Tibial artery (tissue), 4 donors: ENCODE data around the gene ZNF784.
A peak's percentile ranks its signal among the peaks of the same experiment; 100 is the strongest.

Experiments used
- DNase-seq, 2 donors: peaks; one replicate each; pipeline ENCODE4 v3.0.0-alpha.2; 2019
- H3K27ac ChIP-seq, 2 donors: fragments of 200-600 bp; sonication (generic) in 1 of 2; 1 replicate in 1 of 2; 2 replicates in 1 of 2; pipeline ENCODE4 v1.5.1; 2018 to 2019; ENCODE audit warnings: mild to moderate bottlenecking in 1 of 2
- H3K27me3 ChIP-seq, 2 donors: fragments of 200-600 bp; sonication (generic) in 1 of 2; one replicate each; pipeline versions ENCODE4 v1.5.1 to v1.6.0; 2016 to 2019
- H3K36me3 ChIP-seq, 3 donors: fragments of 200-600 bp; sonication (generic) in 2 of 3; one replicate each; pipeline ENCODE4 v1.5.1; 2016 to 2019; ENCODE audit warnings: mild to moderate bottlenecking in 2 of 3
- H3K4me1 ChIP-seq, 4 donors: fragments of 200-600 bp; sonication (generic) in 2 of 4; 1 replicate in 3 of 4; 2 replicates in 1 of 4; pipeline ENCODE4 v1.5.1; 2016 to 2019
- H3K4me3 ChIP-seq, 2 donors: fragments of 200-600 bp; sonication (generic) in 1 of 2; 1 replicate in 1 of 2; 2 replicates in 1 of 2; pipeline ENCODE4 v1.5.1; 2018 to 2019; ENCODE audit warnings: mild to moderate bottlenecking in 2 of 2
- H3K9me3 ChIP-seq, 3 donors: fragments of 200-600 bp; sonication (generic) in 1 of 3; one replicate each; pipeline ENCODE4 v1.5.1; 2016 to 2019
- CTCF ChIP-seq, 2 experiments: fragments of 200-600 bp in 1 of 2; fragments of 450-650 bp in 1 of 2; IDR thresholded peaks; one replicate each; pipeline ENCODE4 v1.5.1; 2017 to 2019; ENCODE audit warnings: antibody characterized with exemption in 2 of 2, mild to moderate bottlenecking in 1 of 2, moderate library complexity in 1 of 2
- intact Hi-C: fragments of 100-400 bp; cut with DNase I; formaldehyde crosslinking; loops from one replicate; pipeline ENCODE4 v1.15.0; 2023; ENCODE audit warnings: low total_unique reads

The ZNF784 gene

GRCh38 chr19:55647732-55648584 lies 23.6 kb upstream of the ZNF784 start, which contains the start of gene CCDC106:
Gene CCDC106, plus strand, starts transcription at chr19:55648212. Its CDS starts 835 bp downstream, at chr19:55649047.
- intact Hi-C loops: no loop called here
- no peak for TF ChIP-seq CTCF (IDR thresholded peaks at IDR 0.05)

GRCh38 chr19:55646889-55647731 lies 22.7 kb upstream of the ZNF784 start:
- Histone ChIP-seq H3K36me3 (peaks cover 0 to 19% (median 10%) of the 10 kb centered on the region in 3 donors), H3K4me1 (peaks cover 0 to 60% (median 40%) of the 10 kb centered on the region in 4 donors), H3K27ac (peak overlapping the region; percentile 78 to 80), H3K4me3 (peak overlapping the region; percentile 71 to 79), H3K27me3 (no peaks in the 10 kb centered on the region), H3K9me3 (no peaks in the 10 kb centered on the region)
- no peak for TF ChIP-seq CTCF (IDR thresholded peaks at IDR 0.05)
- DNase-seq: no peak
- intact Hi-C loops: no loop called here

More at GRCh38 chr19:55647732-55648584, 23.6 kb upstream of the ZNF784 start, which contains the start of gene CCDC106:
- H3K27me3 ChIP-seq: no peaks in the 10 kb centered on the region
- H3K27ac ChIP-seq: peak within 1 kb of the TSS; percentile 78 to 80
- H3K4me3 ChIP-seq: peak within 1 kb of the TSS; percentile 71 to 79
- H3K36me3 ChIP-seq: peaks cover 0 to 27% (median 10%) of the 10 kb centered on the region in 3 donors
- H3K4me1 ChIP-seq: peaks cover 0 to 54% (median 35%) of the 10 kb centered on the region in 4 donors
- no peaks in the 10 kb centered on the region for H3K9me3 ChIP-seq
- DNase-seq: peak in 1 of 2 donors; percentile 60

GRCh38 chr19:55645512-55645881 lies 21.1 kb upstream of the ZNF784 start:
- Histone ChIP-seq H3K4me1 (peaks cover 0 to 72% (median 48%) of the 10 kb centered on the region in 4 donors), H3K27ac (no peak overlapping the region)
- intact Hi-C loops: no loop called here

GRCh38 chr19:55644842-55645511 lies 20.6 kb upstream of the ZNF784 start:
- no peak overlapping the region for H3K27ac ChIP-seq
- TF ChIP-seq CTCF (IDR thresholded peaks at IDR 0.05): no peak
- intact Hi-C loops: no loop called here
- no peak for DNase-seq
- peak overlapping the region in 1 of 2 donors; percentile 92 for H3K4me3 ChIP-seq
- H3K9me3 ChIP-seq: no peaks in the 10 kb centered on the region
- no peaks in the 10 kb centered on the region for H3K27me3 ChIP-seq
- peaks cover 0 to 77% (median 53%) of the 10 kb centered on the region in 4 donors for H3K4me1 ChIP-seq
- peaks cover 0 to 15% (median 10%) of the 10 kb centered on the region in 3 donors for H3K36me3 ChIP-seq

More at GRCh38 chr19:55645512-55645881, 21.1 kb upstream of the ZNF784 start:
- no peak for DNase-seq
- no peak for TF ChIP-seq CTCF (IDR thresholded peaks at IDR 0.05)
- H3K36me3 ChIP-seq: peaks cover 0 to 15% (median 10%) of the 10 kb centered on the region in 3 donors
- no peak overlapping the region for H3K4me3 ChIP-seq
- H3K27me3 ChIP-seq: no peaks in the 10 kb centered on the region
- no peaks in the 10 kb centered on the region for H3K9me3 ChIP-seq
